OCI-LY7 (cell line): Measurements from ENCODE around the gene VWA5B1. TPM values are rescaled to one million over a fixed set of nuclear protein-coding genes. Genes with fewer than 3 reads are reported as not detected.

ENCODE experiments used
- BruUV-seq: library from RNA; stranded (reverse); fragments of 400-500 nt; replicated peaks from 2 replicates; lab custom pipeline; 2021; lab: Mats Ljungman, UMichigan
- CTCF ChIA-PET: fragments of 300-600 bp; sonication (Branson Sonifier 250); formaldehyde crosslinking; loops from one replicate; lab custom pipeline; 2022; ENCODE audit warnings: antibody characterized with exemption; ENCODE audit not compliant: unreplicated experiment; lab: Charles Lee
- POLR2A ChIA-PET: fragments of 300-600 bp; sonication (Branson Sonifier 250); formaldehyde crosslinking; loops from one replicate; lab custom pipeline; 2022; ENCODE audit warnings: antibody characterized with exemption; lab: Charles Lee
- DNase-seq: peaks from one replicate; pipeline ENCODE4 v3.0.0-alpha.2; 2015; ENCODE audit warnings: low spot score
- H2AFZ ChIP-seq: fragments of 200-600 bp; sonication (generic), shearing (Covaris generic); 2 replicates; pipeline ENCODE4 v1.6.1; 2014; ENCODE audit warnings: mild to moderate bottlenecking, antibody characterized with exemption, low read length, moderate library complexity
- H3K27ac ChIP-seq: fragments of 200-600 bp; sonication (generic); 2 replicates; pipeline ENCODE4 v1.5.1; 2014; ENCODE audit warnings: mixed run types, low read depth, mild to moderate bottlenecking, moderate library complexity, low read length, inconsistent platforms; ENCODE audit not compliant: poor library complexity, severe bottlenecking
- H3K36me3 ChIP-seq: fragments of 200-600 bp; sonication (generic); 2 replicates; pipeline ENCODE4 v1.6.1; 2014; ENCODE audit warnings: mild to moderate bottlenecking, antibody characterized with exemption, low read length, moderate library complexity, mixed read lengths; ENCODE audit not compliant: insufficient read depth
- H3K4me1 ChIP-seq: fragments of 200-600 bp; sonication (generic); 2 replicates; pipeline ENCODE4 v1.5.1; 2014; ENCODE audit warnings: mild to moderate bottlenecking, low read length; ENCODE audit not compliant: insufficient read depth, poor library complexity, severe bottlenecking
- H3K4me2 ChIP-seq: fragments of 200-600 bp; sonication (generic); 2 replicates; pipeline ENCODE4 v1.6.1; 2014; ENCODE audit warnings: mild to moderate bottlenecking, low read length
- H3K4me3 ChIP-seq: fragments of 200-600 bp; sonication (generic); 2 replicates; pipeline ENCODE4 v1.5.1; 2014; ENCODE audit warnings: mild to moderate bottlenecking, low read depth, low read length; ENCODE audit not compliant: poor library complexity, severe bottlenecking
- H3K79me2 ChIP-seq: fragments of 200-600 bp; sonication (generic); 2 replicates; pipeline ENCODE4 v1.6.1; 2016; ENCODE audit warnings: low read depth, mild to moderate bottlenecking, low read length, moderate library complexity, mixed read lengths; ENCODE audit not compliant: insufficient read depth
- H3K9me2 ChIP-seq: fragments of 200-600 bp; sonication (generic); 2 replicates; pipeline ENCODE4 v1.6.1; 2016; ENCODE audit warnings: mild to moderate bottlenecking, low read length, mixed read lengths; ENCODE audit not compliant: insufficient read depth
- H3K9me3 ChIP-seq: fragments of 200-600 bp; sonication (generic); 2 replicates; pipeline ENCODE4 v1.6.1; 2014; ENCODE audit warnings: mild to moderate bottlenecking, mixed run types, low read length, mixed read lengths
- H4K20me1 ChIP-seq: fragments of 200-600 bp; sonication (generic); 2 replicates; pipeline ENCODE4 v1.6.1; 2014; ENCODE audit warnings: mild to moderate bottlenecking, antibody characterized with exemption, low read length, moderate library complexity, mixed read lengths; ENCODE audit not compliant: insufficient read depth
- EZH2phosphoT487 ChIP-seq: fragments of 200-600 bp; sonication (generic); IDR thresholded peaks from 2 replicates; pipeline ENCODE4 v1.6.1; 2018; ENCODE audit warnings: low read depth, borderline replicate concordance, mild to moderate bottlenecking, mixed run types, antibody characterized with exemption, low read length, moderate library complexity, mixed read lengths
- intact Hi-C: fragments of 100-400 bp; cut with micrococcal nuclease; formaldehyde crosslinking; loops from one replicate; pipeline ENCODE4 v1.10.0; 2022; ENCODE audit not compliant: unreplicated experiment
- total RNA-seq, 2 experiments: library from RNA; depleted of rRNA in 1 of 2; stranded (reverse); fragments of >200 nt in 1 of 2; shearing (Covaris generic) in 1 of 2; gene quantifications; 2 replicates each; pipeline ENCODE4 v1.2.3, GENCODE V29; 2014 to 2022
- TF ChIP-seq, protein P1 (sequence below): fragments of 200-600 bp; sonication (generic); conservative IDR thresholded peaks from 2 replicates; pipeline ENCODE4 v1.5.1; 2014; ENCODE audit warnings: mild to moderate bottlenecking, antibody characterized with exemption, low read length, moderate library complexity, mixed read lengths

Gene VWA5B1
- total RNA-seq, 2 experiments from 2014 or later: 0.19 to 0.25 TPM

DNA sequence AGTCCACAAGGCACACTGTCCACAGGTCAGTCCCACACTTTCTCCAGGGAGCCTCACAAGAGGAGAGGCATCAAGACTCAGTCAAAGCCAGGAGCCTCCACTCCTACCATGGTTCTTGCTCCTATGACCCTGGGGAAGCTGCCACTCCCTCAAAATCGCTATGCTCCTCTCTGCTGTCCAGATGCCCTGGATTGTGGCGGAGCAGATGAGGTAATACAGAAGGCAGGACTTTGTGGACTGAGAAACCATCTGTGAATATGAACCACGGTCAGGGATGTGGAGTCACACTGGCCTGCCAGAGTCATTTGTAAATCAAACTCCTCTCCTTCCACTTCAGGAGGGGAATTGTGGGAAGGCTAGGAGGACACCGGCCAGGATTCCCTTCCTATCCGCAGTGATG is 20.6 kb downstream of the VWA5B1 start:
- no peak for TF ChIP-seq EZH2phosphoT487
- TF ChIP-seq, protein P1, sequence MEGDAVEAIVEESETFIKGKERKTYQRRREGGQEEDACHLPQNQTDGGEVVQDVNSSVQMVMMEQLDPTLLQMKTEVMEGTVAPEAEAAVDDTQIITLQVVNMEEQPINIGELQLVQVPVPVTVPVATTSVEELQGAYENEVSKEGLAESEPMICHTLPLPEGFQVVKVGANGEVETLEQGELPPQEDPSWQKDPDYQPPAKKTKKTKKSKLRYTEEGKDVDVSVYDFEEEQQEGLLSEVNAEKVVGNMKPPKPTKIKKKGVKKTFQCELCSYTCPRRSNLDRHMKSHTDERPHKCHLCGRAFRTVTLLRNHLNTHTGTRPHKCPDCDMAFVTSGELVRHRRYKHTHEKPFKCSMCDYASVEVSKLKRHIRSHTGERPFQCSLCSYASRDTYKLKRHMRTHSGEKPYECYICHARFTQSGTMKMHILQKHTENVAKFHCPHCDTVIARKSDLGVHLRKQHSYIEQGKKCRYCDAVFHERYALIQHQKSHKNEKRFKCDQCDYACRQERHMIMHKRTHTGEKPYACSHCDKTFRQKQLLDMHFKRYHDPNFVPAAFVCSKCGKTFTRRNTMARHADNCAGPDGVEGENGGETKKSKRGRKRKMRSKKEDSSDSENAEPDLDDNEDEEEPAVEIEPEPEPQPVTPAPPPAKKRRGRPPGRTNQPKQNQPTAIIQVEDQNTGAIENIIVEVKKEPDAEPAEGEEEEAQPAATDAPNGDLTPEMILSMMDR: no peak
- CTCF ChIA-PET: no interaction called here
- intact Hi-C loops: no loop called here
- no peaks in the 10 kb centered on the region for H3K79me2 ChIP-seq
- H3K27ac ChIP-seq: no peak overlapping the region
- no peaks in the 10 kb centered on the region for H3K36me3 ChIP-seq
- no peak for DNase-seq
- no peaks in the 10 kb centered on the region for H3K9me2 ChIP-seq
- no peak overlapping the region for H3K4me3 ChIP-seq
- no peaks in the 10 kb centered on the region for H4K20me1 ChIP-seq
- no peaks in the 10 kb centered on the region for H3K4me1 ChIP-seq
- POLR2A ChIA-PET: no interaction called here
- BruUV-seq: no TSS peak
- no peak overlapping the region for H3K4me2 ChIP-seq
- no peaks in the 10 kb centered on the region for H3K9me3 ChIP-seq
- H2AFZ ChIP-seq: no peak overlapping the region

DNA sequence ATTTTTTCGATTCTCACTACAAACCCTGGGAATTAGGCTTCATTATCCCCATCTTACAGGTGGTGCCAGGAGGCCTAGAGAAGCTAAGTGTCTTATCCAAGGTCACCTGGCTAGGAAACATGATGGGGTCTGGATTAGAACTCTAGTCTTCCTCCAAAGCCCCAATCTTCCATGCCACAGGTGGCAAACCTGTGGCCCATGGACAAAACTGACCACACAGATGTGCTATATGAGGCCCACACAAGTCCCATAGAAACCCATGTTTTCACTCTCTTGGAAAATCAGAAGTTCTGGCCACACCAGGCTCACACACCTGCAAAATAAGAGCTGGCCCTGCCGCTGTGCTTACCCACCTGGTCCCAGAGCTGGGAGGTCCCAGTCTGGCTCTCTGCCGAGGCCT is 21.6 kb downstream of the VWA5B1 start:
- TF ChIP-seq, protein P1: no peak
- TF ChIP-seq EZH2phosphoT487: no peak
- CTCF ChIA-PET: no interaction called here
- intact Hi-C loops: no loop called here
- Histone ChIP-seq H3K36me3 (no peaks in the 10 kb centered on the region), H3K4me1 (no peaks in the 10 kb centered on the region), H4K20me1 (no peaks in the 10 kb centered on the region), H3K9me3 (no peaks in the 10 kb centered on the region), H3K79me2 (no peaks in the 10 kb centered on the region), H3K27ac (no peak overlapping the region), H3K4me3 (no peak overlapping the region), H3K4me2 (no peak overlapping the region), H3K9me2 (no peaks in the 10 kb centered on the region), H2AFZ (no peak overlapping the region)
- no peak for DNase-seq
- BruUV-seq: no TSS peak
- POLR2A ChIA-PET: no interaction called here

DNA sequence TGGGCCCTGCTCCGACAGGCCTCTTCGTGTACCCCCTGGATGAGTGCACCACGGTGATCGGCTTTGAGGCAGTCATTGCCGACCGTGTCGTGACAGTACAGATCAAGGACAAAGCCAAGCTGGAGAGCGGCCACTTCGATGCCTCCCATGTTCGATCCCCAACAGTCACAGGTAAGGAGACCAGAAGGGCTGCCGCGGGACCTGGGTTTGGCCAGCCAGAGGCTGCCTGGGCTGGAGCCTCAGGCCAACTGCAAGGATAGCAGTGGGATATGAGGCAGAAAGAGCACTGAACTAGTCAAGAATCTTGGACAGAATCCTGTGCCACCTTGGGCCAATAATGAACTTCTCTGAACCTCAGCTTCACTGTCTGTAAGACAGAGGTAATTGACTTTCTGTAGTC is 22.1 kb downstream of the VWA5B1 start:
- Histone ChIP-seq H4K20me1 (no peaks in the 10 kb centered on the region), H3K9me2 (no peaks in the 10 kb centered on the region), H3K9me3 (no peaks in the 10 kb centered on the region), H3K4me3 (no peak overlapping the region), H3K4me1 (no peaks in the 10 kb centered on the region), H3K27ac (no peak overlapping the region), H3K79me2 (no peaks in the 10 kb centered on the region), H2AFZ (no peak overlapping the region), H3K4me2 (no peak overlapping the region), H3K36me3 (no peaks in the 10 kb centered on the region)
- DNase-seq: no peak
- BruUV-seq: no TSS peak
- ChIA-PET CTCF (no interaction called here), POLR2A (interaction anchor here (0.5 kb wide), 1 partner anchor 209 kb away, joined by 5 read pairs; no protein-coding TSS in a partner anchor)
- TF ChIP-seq EZH2phosphoT487: no peak
- TF ChIP-seq, protein P1: no peak
- intact Hi-C loops: no loop called here
